HepG2 (cell line): ENCODE data around the gene MACROD2. TPM values are rescaled to one million over a fixed set of nuclear protein-coding genes. Genes with fewer than 3 reads are reported as not detected.

Experiments
- ATAC-seq: fragments of 200-7000 bp; cut with Tn5 transposase; 3 replicates; pipeline ENCODE4 v1.9.1; 2020; ENCODE audit warnings: mild to moderate bottlenecking, moderate library complexity
- BruUV-seq: library from RNA; stranded (reverse); fragments of 400-500 nt; replicated peaks from 2 replicates; lab custom pipeline; 2021; lab: Mats Ljungman, UMichigan
- CTCF ChIA-PET: fragments of 300-600 bp; formaldehyde crosslinking; extraction: SDS; loops from one replicate; lab custom pipeline; 2021; ENCODE audit warnings: low total read pairs, inconsistent platforms, low intra/inter-chr PET ratio; lab: Yijun Ruan, JAX
- POLR2A ChIA-PET: fragments of 350-600 bp; sonication (Branson Sonifier 250); formaldehyde crosslinking; loops from one replicate; lab custom pipeline; 2020; ENCODE audit warnings: antibody characterized with exemption, inconsistent platforms; lab: Yijun Ruan, JAX
- DNase-seq: peaks from one replicate; pipeline ENCODE4 v3.0.0-alpha.2; 2015; ENCODE audit warnings: low spot score
- FAIRE-seq: peaks from 3 replicates; lab custom pipeline; 2011; peaks lifted over from hg19 to GRCh38; lab: Jason Lieb, UNC
- H2AFZ ChIP-seq: one replicate; pipeline ENCODE4 v1.6.1; 2011; ENCODE audit warnings: low read length, inconsistent platforms
- H3K27ac ChIP-seq: fragments of 300-600 bp; 3 replicates; pipeline ENCODE4 v1.8.0; 2011; ENCODE audit warnings: mixed run types, mild to moderate bottlenecking, mixed read lengths, low read length, inconsistent platforms; ENCODE audit not compliant: insufficient read depth; ENCODE audit errors: extremely low read length
- H3K27me3 ChIP-seq, 2 experiments: fragments of 200-600 bp in 1 of 2; 2 replicates in 1 of 2; 3 replicates in 1 of 2; pipeline versions ENCODE4 v1.6.0 to v1.8.0; 2011; ENCODE audit warnings: low read length in 2 of 2, mild to moderate bottlenecking in 2 of 2, moderate library complexity in 2 of 2, inconsistent platforms in 1 of 2; ENCODE audit not compliant: insufficient read depth in 2 of 2, control insufficient read depth in 1 of 2
- H3K36me3 ChIP-seq, 2 experiments: fragments of 200-600 bp in 1 of 2; replicated peaks in 1 of 2; 2 replicates in 1 of 2; 3 replicates in 1 of 2; pipeline versions ENCODE4 v1.5.1 to v1.8.0; 2011; ENCODE audit warnings: low read length in 2 of 2, inconsistent platforms in 1 of 2; ENCODE audit not compliant: insufficient read depth in 2 of 2, control insufficient read depth in 1 of 2
- H3K4me1 ChIP-seq: 2 replicates; pipeline ENCODE4 v1.5.1; 2012; ENCODE audit warnings: low read length, inconsistent platforms; ENCODE audit not compliant: insufficient read depth
- H3K4me2 ChIP-seq: 2 replicates; pipeline ENCODE4 v1.6.0; 2011; ENCODE audit warnings: low read depth, low read length, inconsistent platforms
- H3K4me3 ChIP-seq, 3 experiments: fragments of 200-600 bp in 1 of 3; sonication (generic), shearing (Covaris generic) in 1 of 3; replicated peaks in 1 of 3; 2 replicates each; pipeline ENCODE4 v1.5.1; 2011 to 2016; ENCODE audit warnings: low read length in 3 of 3, inconsistent platforms in 2 of 3, low read depth in 2 of 3, mild to moderate bottlenecking in 2 of 3, control low read depth in 1 of 3, mixed read lengths in 1 of 3; ENCODE audit not compliant: insufficient read depth in 1 of 3
- H3K79me2 ChIP-seq: one replicate; pipeline ENCODE4 v1.6.1; 2011; ENCODE audit warnings: low read length, inconsistent platforms; ENCODE audit not compliant: insufficient read depth
- H3K9ac ChIP-seq: 2 replicates; pipeline ENCODE4 v1.6.0; 2011; ENCODE audit warnings: mild to moderate bottlenecking, low read depth, low read length, inconsistent platforms; ENCODE audit not compliant: insufficient read depth
- H3K9me3 ChIP-seq: 2 replicates; pipeline ENCODE4 v1.5.1; 2012; ENCODE audit warnings: mild to moderate bottlenecking, low read length
- H4K20me1 ChIP-seq: 2 replicates; pipeline ENCODE4 v1.6.0; 2011; ENCODE audit warnings: inconsistent platforms, mild to moderate bottlenecking, low read length, moderate library complexity; ENCODE audit not compliant: insufficient read depth
- CEBPB ChIP-seq: IDR thresholded peaks from 2 replicates; pipeline ENCODE4 v1.6.1; 2011; ENCODE audit warnings: low read depth, low read length, improper control_type of control experiment, borderline replicate concordance
- MED13 ChIP-seq: sonication (generic); formaldehyde crosslinking; IDR thresholded peaks from 2 replicates; pipeline ENCODE4 v1.5.0; 2020; ENCODE audit warnings: missing genetic modification reagents
- MYC ChIP-seq: sonication (generic); formaldehyde crosslinking; IDR thresholded peaks from 2 replicates; pipeline ENCODE4 v1.9.0; 2021; ENCODE audit warnings: missing genetic modification reagents, borderline replicate concordance
- NR2F2 ChIP-seq: IDR thresholded peaks from 2 replicates; pipeline ENCODE4 v1.6.1; 2012; ENCODE audit warnings: low read depth, inconsistent platforms, borderline replicate concordance
- SKI ChIP-seq: fragments of 450-650 bp; IDR thresholded peaks from one replicate; pipeline ENCODE4 v1.6.1; 2018; ENCODE audit warnings: mild to moderate bottlenecking; ENCODE audit not compliant: partially characterized antibody
- ZNF557 ChIP-seq: sonication (generic); formaldehyde crosslinking; IDR thresholded peaks from 2 replicates; pipeline ENCODE4 v1.4.0; 2020; ENCODE audit warnings: missing genetic modification reagents
- ZSCAN21 ChIP-seq: sonication (generic); formaldehyde crosslinking; IDR thresholded peaks from 2 replicates; pipeline ENCODE4 v1.8.0; 2022; ENCODE audit warnings: mild to moderate bottlenecking, missing genetic modification reagents, moderate library complexity, borderline replicate concordance
- WGBS: methylation state at CpG from one replicate; pipeline ENCODE4 v1.1.6; 2017; ENCODE audit warnings: low lambda C conversion rate; 5-methylcytosine and 5-hydroxymethylcytosine counted together
- in situ Hi-C: cut with HindIII; loops from 2 replicates; pipeline ENCODE4 v1.10.0; 2017; ENCODE audit warnings: low pct_unique_long_range_greater_than_20kb; ENCODE audit not compliant: extremely low pct_ligation_motif_present
- intact Hi-C: fragments of 100-400 bp; cut with micrococcal nuclease; formaldehyde crosslinking; loops from one replicate; pipeline ENCODE4 v1.10.0; 2022; ENCODE audit not compliant: unreplicated experiment
- polyA plus RNA-seq, 8 experiments: library from polyadenylated mRNA; depleted of rRNA in 3 of 8; stranded (reverse) in 7 of 8; unstranded in 1 of 8; fragments of >200 nt; fragmentation: Illumina TruSeq in 4 of 8; extraction: Trizol in 4 of 8; gene quantifications; 2 replicates each; pipeline versions ENCODE4 v1.2.1 to v1.2.3, GENCODE V29; 2011 to 2016; ENCODE audit warnings: low read depth in 4 of 8, missing spikeins in 1 of 8, mixed read lengths in 1 of 8; ENCODE audit not compliant: insufficient read depth in 1 of 8
- total RNA-seq, 5 experiments: library from RNA; depleted of rRNA; stranded (reverse); fragments of >200 nt; fragmentation: Illumina TruSeq; extraction: Trizol; gene quantifications; 2 replicates each; pipeline ENCODE4 v1.2.3, GENCODE V29; 2016; ENCODE audit warnings: low read depth in 1 of 5
- TF ChIP-seq, protein P1 (sequence below): sonication (generic); formaldehyde crosslinking; IDR thresholded peaks from 2 replicates; pipeline ENCODE4 v1.4.0; 2020; ENCODE audit warnings: mild to moderate bottlenecking, missing genetic modification reagents
- TF ChIP-seq, protein P2 (sequence below): sonication (generic); formaldehyde crosslinking; IDR thresholded peaks from 2 replicates; pipeline ENCODE4 v1.8.0; 2022; ENCODE audit warnings: low read depth, missing genetic modification reagents

Gene MACROD2
- total and polyA plus RNA-seq, 2 of the 13 experiments (the other 11 are each of a cell fraction or from before 2014, with no cell fraction given): 0.13 to 0.51 TPM

DNA sequence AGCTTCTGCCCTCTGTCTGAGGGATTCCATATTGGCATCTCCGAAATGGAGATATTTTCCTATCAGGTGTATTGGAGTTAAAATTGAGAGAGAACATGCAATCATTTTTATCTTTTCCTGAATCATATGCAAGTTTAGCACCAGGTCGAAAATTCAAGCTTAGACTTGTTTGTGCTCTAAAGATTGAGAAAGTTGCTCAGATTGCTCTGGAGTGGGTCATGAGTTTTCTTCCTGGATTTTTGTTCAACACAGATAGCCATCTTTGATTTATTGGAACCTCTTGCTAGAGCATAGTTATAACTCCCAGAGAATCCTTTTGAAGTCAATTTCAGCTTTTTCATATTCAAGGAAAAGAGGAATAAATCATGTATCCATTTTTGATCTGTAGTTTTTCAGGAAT lies 715.6 kb downstream of the MACROD2 start (continued):
- TF ChIP-seq SKI (no peak), MED13 (no peak)
- TF ChIP-seq, protein P1, sequence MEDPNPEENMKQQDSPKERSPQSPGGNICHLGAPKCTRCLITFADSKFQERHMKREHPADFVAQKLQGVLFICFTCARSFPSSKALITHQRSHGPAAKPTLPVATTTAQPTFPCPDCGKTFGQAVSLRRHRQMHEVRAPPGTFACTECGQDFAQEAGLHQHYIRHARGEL: no peak
- TF ChIP-seq, all 625 proteins: peak for 0

DNA sequence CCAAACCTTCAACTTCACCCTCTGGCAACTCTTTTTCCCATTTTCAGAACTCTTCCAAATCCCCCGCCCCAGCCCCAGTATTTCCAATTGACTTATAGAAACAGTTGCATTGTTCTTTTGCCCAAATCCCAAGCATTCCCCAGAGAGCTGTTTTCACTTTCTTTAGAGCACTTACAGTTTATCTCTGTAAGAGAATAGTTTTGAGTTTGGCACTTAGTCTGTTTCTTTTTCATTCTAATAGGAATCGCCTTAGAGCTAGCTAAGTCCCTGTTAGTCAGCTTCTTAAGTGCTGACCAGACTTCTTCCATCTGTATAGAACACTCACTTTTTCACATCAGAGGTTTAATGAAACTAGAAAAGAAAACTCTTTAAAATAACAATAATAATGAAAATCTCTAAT lies 716.3 kb downstream of the MACROD2 start:
- in situ Hi-C loops: no loop called here
- Histone ChIP-seq H3K27ac (no peak overlapping the region), H3K79me2 (no peaks in the 10 kb centered on the region), H3K4me2 (no peak overlapping the region), H3K4me1 (no peaks in the 10 kb centered on the region), H3K36me3 (no peaks in the 10 kb centered on the region), H3K9me3 (no peaks in the 10 kb centered on the region), H2AFZ (no peak overlapping the region), H3K4me3 (no peak overlapping the region)
- ChIA-PET POLR2A (no interaction called here), CTCF (no interaction called here)
- no peak for ATAC-seq
- BruUV-seq: no TSS peak
- TF ChIP-seq NR2F2 (no peak), ZSCAN21 (CRISPR knock-in tag) (no peak), MYC (no peak), ZNF557 (CRISPR knock-in tag) (no peak)
- TF ChIP-seq, all 625 proteins: peak for 0
- Histone ChIP-seq H3K9ac (no peak overlapping the region), H3K27me3 (no peaks in the 10 kb centered on the region; a peak in 1 of 5 replicates), H4K20me1 (no peaks in the 10 kb centered on the region)
- WGBS: 29% methylated on average over 2 of the region's 2 CpGs
- FAIRE-seq (no peak), DNase-seq (no peak)
- intact Hi-C loops: no loop called here

DNA sequence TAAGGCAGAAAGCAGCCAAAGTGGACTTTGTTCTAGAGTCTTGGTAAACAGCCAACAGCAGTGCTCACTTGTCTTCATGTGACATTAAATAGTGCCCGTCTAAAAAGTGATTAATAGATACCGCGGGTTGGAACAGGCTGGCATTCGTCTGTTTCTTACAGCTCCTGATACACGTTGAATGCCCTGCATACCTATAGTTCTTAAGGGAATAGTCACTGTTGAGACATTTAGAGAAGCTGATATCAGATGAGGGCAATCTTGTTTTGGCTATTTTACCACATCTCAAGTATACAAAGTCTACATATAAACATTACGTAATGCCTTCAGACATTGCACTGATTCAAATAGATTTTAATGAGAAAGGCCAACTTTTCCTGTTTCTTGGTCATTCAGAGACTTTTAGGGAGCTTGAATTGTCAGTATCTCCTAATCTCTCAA lies 717.0 kb downstream of the MACROD2 start:
- no peaks in the 10 kb centered on the region for H4K20me1 ChIP-seq
- TF ChIP-seq, protein P2, sequence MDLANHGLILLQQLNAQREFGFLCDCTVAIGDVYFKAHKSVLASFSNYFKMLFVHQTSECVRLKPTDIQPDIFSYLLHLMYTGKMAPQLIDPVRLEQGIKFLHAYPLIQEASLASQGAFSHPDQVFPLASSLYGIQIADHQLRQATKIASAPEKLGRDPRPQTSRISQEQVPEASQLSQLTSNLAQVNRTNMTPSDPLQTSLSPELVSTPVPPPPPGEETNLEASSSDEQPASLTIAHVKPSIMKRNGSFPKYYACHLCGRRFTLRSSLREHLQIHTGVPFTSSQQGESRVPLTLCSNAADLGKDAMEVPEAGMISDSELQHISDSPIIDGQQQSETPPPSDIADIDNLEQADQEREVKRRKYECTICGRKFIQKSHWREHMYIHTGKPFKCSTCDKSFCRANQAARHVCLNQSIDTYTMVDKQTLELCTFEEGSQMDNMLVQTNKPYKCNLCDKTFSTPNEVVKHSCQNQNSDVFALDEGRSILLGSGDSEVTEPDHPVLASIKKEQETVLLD (CRISPR knock-in tag): no peak
- TF ChIP-seq CEBPB: peak; percentile 70; the same call in 1 of the 2 replicates
- no peaks in the 10 kb centered on the region; a peak in 1 of 5 replicates for H3K27me3 ChIP-seq
- H3K79me2 ChIP-seq: no peaks in the 10 kb centered on the region
- H3K9me3 ChIP-seq: no peaks in the 10 kb centered on the region
- intact Hi-C loops: no loop called here
- no peak overlapping the region for H3K4me2 ChIP-seq
- no TSS peak for BruUV-seq
- no peak overlapping the region for H3K27ac ChIP-seq
- H2AFZ ChIP-seq: no peak overlapping the region
- H3K4me3 ChIP-seq: no peak overlapping the region
- CTCF ChIA-PET: no interaction called here
- in situ Hi-C loops: no loop called here
- DNase-seq: no peak
- H3K4me1 ChIP-seq: peaks cover 2% of the 10 kb centered on the region
- no peaks in the 10 kb centered on the region for H3K36me3 ChIP-seq
- 64% methylated on average over 6 of the region's 6 CpGs for WGBS
- POLR2A ChIA-PET: no interaction called here
- FAIRE-seq: no peak
- ATAC-seq: no peak
- no peak overlapping the region for H3K9ac ChIP-seq
